ENCODE results near the gene ZSCAN10. TPM values are rescaled to one million over a fixed set of nuclear protein-coding genes. Genes with fewer than 3 reads are reported as not detected.
"Not testable (repeated sequence)": the region's sequence is repeated elsewhere in the genome, so short reads cannot be mapped to it uniquely, and the experiment has no call there.

ZSCAN10 gene
- total RNA-seq, 1 experiment from 2014 or later = 0.76 TPM

GRCh38 chr16:3072576-3073263, 26.4 kb downstream of the ZSCAN10 start:
- intact Hi-C loops (cut with micrococcal nuclease) = not testable (repeated sequence)

GRCh38 chr16:3072148-3072547, 26.9 kb downstream of the ZSCAN10 start:
- H3K4me2 ChIP-seq (ENCODE audit: low read length); intact Hi-C loops (cut with micrococcal nuclease); BruUV-seq (replicated peaks); H3K36me3 ChIP-seq (ENCODE audit: control insufficient read depth in 1 of 2, insufficient read depth in 2 of 2, low read length in 2 of 2); RAD21 ChIA-PET (ENCODE audit: low non-redundant PET in 1 of 2, low total read pairs in 2 of 2, uncharacterized antibody in 2 of 2, unreplicated experiment in 2 of 2); H3K9me3 ChIP-seq (ENCODE audit: control insufficient read depth in 1 of 2, insufficient read depth in 1 of 2, low read depth in 1 of 2, low read length in 2 of 2); POLR2A ChIA-PET; CTCF ChIA-PET; H3K27ac ChIP-seq (ENCODE audit: low read depth, low read length); H2AFZ ChIP-seq (ENCODE audit: low read depth, low read length, poor library complexity, severe bottlenecking); H3K4me3 ChIP-seq (replicated peaks in 1 of 2; ENCODE audit: low read depth in 1 of 2, low read length in 2 of 2); H3K9ac ChIP-seq (ENCODE audit: low read length); DNase-seq (ENCODE audit: low read depth, low spot score); H3K27me3 ChIP-seq (ENCODE audit: insufficient read depth, low read length); H3K4me1 ChIP-seq (ENCODE audit: control insufficient read depth in 1 of 2, insufficient read depth in 2 of 2, low read length in 2 of 2); H3K9me2 ChIP-seq (ENCODE audit: insufficient read depth); H3K79me2 ChIP-seq (ENCODE audit: insufficient read depth, low read length); H4K20me1 ChIP-seq (ENCODE audit: insufficient read depth): not testable (repeated sequence)
- ATAC-seq = peak; percentile 50; the same call in 1 of the 2 replicates

More at GRCh38 chr16:3072576-3073263, 26.4 kb downstream of the ZSCAN10 start:
- H3K9ac ChIP-seq (ENCODE audit: low read length); DNase-seq (ENCODE audit: low read depth, low spot score); H3K9me3 ChIP-seq (ENCODE audit: control insufficient read depth in 1 of 2, insufficient read depth in 1 of 2, low read depth in 1 of 2, low read length in 2 of 2); H3K27ac ChIP-seq (ENCODE audit: low read depth, low read length); H3K4me1 ChIP-seq (ENCODE audit: control insufficient read depth in 1 of 2, insufficient read depth in 2 of 2, low read length in 2 of 2); RAD21 ChIA-PET (ENCODE audit: low non-redundant PET in 1 of 2, low total read pairs in 2 of 2, uncharacterized antibody in 2 of 2, unreplicated experiment in 2 of 2); POLR2A ChIA-PET; H2AFZ ChIP-seq (ENCODE audit: low read depth, low read length, poor library complexity, severe bottlenecking); H3K36me3 ChIP-seq (ENCODE audit: control insufficient read depth in 1 of 2, insufficient read depth in 2 of 2, low read length in 2 of 2); H3K4me3 ChIP-seq (replicated peaks in 1 of 2; ENCODE audit: low read depth in 1 of 2, low read length in 2 of 2); H3K27me3 ChIP-seq (ENCODE audit: insufficient read depth, low read length); H3K79me2 ChIP-seq (ENCODE audit: insufficient read depth, low read length); H3K4me2 ChIP-seq (ENCODE audit: low read length); BruUV-seq (replicated peaks); CTCF ChIA-PET; H3K9me2 ChIP-seq (ENCODE audit: insufficient read depth); H4K20me1 ChIP-seq (ENCODE audit: insufficient read depth): not testable (repeated sequence)
- peak in 2 of 3 experiments; percentile 7 to 15; a peak in 1 of 6 replicates for TF ChIP-seq CTCF (IDR thresholded peaks at IDR 0.05 in 2 of 3, conservative IDR thresholded peaks at IDR 0.05 in 1 of 3; ENCODE audit: borderline replicate concordance in 1 of 3, insufficient read depth in 1 of 3, low read depth in 2 of 3, low read length in 2 of 3)
- ATAC-seq = peak; percentile 72

All from HCT116 (cell line).